ENCODE results near the gene CCDC85A. TPM values are rescaled to one million over a fixed set of nuclear protein-coding genes. Genes with fewer than 3 reads are reported as not detected.

Gene CCDC85A
- total RNA-seq, 1 donor from 2014 or later: 9.1 TPM

GRCh38 chr2:56348392-56349210, 164.8 kb downstream of the CCDC85A start:
- DNase-seq (ENCODE audit: extremely low read depth, low read depth, low spot score): no peak

DNA sequence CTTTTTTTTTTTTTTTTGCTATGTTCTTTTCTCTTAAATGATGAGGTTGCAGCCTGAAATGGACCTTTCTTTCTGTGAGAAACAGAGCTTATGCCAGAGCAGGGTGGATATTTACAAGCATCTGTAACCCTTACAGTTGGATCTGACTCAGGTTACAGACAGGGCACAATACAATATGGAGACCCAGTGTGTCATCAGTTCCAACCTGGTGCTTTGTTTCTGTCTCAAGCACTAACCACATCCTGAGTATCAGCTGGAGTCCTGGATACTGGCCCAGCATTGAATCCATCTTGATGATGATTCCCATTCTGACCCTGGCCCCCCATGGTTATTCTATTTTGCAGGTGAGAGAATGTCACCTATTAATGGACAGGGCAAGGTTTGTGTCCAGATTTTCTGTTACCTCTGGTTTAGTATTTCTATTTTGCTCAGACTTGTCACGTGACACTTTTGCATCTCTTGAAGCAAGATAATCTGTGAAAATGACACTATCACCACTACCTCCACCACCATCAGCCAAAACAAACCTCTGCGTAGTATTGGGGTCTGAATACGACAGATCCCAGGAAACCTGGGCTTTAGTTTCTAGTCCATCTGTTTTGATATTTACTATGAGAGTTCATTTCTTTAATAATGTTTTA, 174.0 kb downstream of the CCDC85A start:
- DNase-seq (ENCODE audit: extremely low read depth, low read depth, low spot score): no peak

DNA sequence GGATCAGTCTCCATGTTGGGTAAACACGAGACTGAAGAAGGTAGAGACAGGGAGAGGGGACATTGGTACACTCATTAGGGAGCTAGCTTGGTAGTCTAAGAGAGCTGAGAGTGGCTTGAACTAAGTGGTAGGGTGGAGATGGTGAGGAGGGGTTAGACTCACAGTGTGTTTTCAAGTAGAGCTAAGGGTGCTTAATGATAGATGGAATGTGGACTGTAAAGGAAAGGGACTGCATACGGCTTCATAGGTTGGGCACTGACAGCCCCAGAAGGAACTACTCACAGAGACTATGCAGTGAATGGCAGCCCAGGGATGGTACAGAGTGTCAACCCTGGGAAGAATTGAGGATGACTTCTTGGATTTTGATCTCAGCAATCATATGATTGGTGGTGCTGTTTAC, 178.1 kb downstream of the CCDC85A start:
- no peak for DNase-seq (ENCODE audit: extremely low read depth, low read depth, low spot score)

- DNase-seq (ENCODE audit: extremely low read depth, low read depth, low spot score): no peak
These were observed 181.1 kb downstream of the CCDC85A start for GRCh38 chr2:56364902-56365301.

DNA sequence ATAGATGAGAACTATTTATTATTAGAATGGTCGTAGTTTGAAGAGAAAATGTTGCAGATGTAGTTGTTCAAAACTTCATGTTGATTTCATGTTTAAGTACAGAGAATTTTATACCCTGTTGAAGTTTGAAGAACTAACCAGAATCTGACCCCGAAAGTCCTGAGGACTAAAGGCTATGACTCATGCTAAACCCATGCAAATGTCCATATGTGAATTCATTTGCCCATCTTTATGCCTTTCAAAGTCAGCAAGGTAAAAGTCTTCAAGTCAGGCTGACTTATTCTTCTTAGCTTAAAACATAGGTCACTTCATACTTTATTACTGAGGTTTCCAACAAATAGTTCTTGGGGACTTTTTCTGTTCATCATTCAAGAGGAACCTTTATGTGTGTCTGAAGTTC, 185.5 kb downstream of the CCDC85A start:
- no peak for DNase-seq (ENCODE audit: extremely low read depth, low read depth, low spot score)

DNA sequence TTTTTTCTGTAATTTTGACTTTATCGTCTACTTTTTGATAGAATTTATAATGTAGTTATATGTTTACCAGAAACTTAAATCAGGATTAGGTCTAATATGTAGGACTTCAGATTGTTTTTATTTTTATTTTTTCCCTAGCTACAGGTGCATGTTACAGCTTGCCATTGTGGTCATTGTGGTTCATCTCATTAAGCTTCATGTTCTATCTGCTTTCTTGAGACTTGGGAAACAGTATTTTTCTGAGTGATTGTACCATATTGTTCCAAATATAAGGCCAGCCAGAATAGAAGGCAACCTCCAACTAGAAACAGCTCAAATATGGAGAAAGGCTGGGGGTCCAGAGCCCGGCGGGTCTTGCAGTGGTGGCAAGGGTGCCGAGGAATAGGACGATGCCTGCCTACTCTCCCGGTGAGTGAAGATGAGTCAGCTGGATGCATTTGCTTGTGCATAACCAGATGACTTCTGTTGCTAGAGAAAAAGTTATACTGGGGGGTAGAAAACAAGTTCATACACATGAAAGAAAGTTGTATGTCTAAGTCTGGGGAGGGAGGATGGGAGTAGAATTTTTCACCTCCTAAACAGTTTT, 188.4 kb downstream of the CCDC85A start:
- DNase-seq (ENCODE audit: extremely low read depth, low read depth, low spot score): no peak

- DNase-seq (ENCODE audit: extremely low read depth, low read depth, low spot score): no peak
These were observed 191.5 kb downstream of the CCDC85A start for GRCh38 chr2:56375251-56375650.

DNA sequence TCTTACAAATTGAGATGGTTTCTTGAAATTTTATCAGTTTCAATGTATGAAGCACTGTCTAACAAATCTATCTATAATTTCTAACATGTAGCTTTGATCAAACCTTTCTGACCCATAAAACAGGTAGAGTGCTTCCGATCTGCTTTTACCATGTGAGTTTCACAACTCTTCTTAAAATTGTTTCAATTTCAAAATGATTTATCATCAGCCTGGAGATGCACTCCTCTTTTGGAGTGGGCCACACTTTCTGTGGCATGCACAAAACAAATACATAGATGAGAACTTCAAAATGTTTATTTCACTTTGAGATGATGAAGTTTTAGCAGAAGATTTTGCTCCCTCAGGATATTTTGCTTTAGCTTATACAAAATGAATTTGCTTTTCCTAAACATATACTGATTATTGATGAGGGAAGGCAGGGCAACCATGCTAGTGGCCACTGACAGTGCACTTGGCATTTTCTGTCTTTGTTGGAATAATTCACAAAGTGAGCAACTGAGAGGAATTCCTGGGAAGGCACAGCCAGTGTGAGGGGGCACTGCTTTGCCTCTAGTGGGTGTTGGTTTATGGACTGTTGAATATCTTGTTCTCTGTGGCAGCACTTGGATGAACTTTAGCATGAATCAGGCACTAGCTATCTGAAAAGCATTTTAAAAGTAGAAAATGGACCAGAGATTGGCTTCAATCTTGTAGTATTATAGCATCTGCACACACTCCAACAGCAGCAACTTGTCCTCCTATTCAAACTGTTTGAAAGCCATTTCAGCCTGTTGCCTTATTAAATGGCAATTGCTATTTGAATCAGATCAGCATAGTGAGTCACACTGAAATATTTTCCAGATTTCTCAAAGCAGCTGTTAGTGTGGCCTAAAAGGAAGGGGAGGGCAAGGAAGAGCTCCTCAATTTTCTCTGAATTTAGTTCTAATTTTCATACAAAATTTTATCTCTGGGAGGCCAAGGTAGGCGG, 193.2 kb downstream of the CCDC85A start:
- DNase-seq (ENCODE audit: extremely low read depth, low read depth, low spot score): no peak

- DNase-seq (ENCODE audit: extremely low read depth, low read depth, low spot score): no peak
These were observed 195.3 kb downstream of the CCDC85A start for GRCh38 chr2:56379066-56379465.

GRCh38 chr2:56380861-56381260, 197.1 kb downstream of the CCDC85A start:
- no peak for DNase-seq (ENCODE audit: extremely low read depth, low read depth, low spot score)

- DNase-seq (ENCODE audit: extremely low read depth, low read depth, low spot score): no peak
These were observed 198.7 kb downstream of the CCDC85A start for GRCh38 chr2:56382466-56382865.

- no peak for DNase-seq (ENCODE audit: extremely low read depth, low read depth, low spot score)
These were observed 202.9 kb downstream of the CCDC85A start for GRCh38 chr2:56386657-56387056.

- DNase-seq (ENCODE audit: extremely low read depth, low read depth, low spot score): no peak
These were observed 206.9 kb downstream of the CCDC85A start for GRCh38 chr2:56390644-56391043.

DNA sequence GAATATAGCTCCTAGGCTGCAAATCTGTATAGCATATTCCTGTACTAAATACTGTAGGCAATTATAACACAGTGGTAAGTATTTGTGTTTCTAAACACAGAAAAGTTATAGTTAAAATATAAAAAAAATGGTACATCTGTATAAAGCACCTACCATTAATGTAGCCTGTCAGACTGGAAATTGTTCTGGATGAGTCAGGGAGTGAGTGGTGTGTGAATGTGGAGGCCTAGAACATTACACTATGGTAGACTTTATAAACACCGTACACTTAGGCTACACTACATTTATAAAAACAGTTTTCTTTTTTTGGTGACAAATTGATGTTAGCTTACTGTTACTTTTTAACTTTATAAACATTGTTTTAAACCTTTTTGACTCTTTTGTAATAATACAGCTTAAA, 226.3 kb downstream of the CCDC85A start:
- DNase-seq (ENCODE audit: extremely low read depth, low read depth, low spot score): no peak

DNA sequence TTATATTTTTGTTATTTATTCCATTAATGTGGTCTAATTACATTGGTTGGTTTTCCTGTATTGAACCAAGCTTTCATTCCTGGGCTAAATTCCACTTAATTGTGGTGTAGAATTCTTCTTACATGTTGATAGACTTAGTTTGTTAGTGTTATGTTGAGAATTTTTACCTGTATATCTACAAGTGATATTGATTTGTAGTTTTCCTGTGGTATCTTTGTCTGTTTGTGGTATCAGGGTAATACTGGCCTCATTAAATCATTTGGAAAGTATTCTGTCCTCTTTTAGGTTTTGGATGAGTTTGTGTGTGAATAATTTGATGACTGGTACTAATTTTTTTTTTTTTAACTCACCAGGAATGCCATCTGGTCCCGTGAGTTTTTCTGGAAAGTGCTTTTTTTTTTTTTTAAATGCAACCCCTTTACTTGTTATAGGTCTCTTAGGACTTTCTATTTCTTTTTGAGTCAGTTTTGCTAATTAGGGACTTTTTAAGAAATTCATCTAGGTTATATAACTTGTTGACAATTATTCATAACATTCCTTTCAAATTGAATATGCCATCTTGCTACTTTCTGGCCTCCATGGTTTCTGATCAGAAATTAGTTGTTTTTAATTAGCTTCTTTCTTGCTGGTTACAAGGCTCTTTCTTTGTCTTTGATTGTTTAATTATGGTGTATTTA, 232.8 kb downstream of the CCDC85A start:
- DNase-seq (ENCODE audit: extremely low read depth, low read depth, low spot score): no peak
